DMS 273 (cell line): ENCODE measurements around the gene SRPRA.
A peak's percentile ranks its signal among the peaks of the same experiment; 100 is the strongest.
"Not testable (repeated sequence)": the region's sequence is repeated elsewhere in the genome, so short reads cannot be mapped to it uniquely, and the experiment has no call there.

Source experiments
- DNase-seq: peaks from one replicate; lab custom pipeline; 2025; ENCODE audit not compliant: unreplicated experiment; lab: John Stamatoyannopoulos, UW

SRPRA gene, protein sequence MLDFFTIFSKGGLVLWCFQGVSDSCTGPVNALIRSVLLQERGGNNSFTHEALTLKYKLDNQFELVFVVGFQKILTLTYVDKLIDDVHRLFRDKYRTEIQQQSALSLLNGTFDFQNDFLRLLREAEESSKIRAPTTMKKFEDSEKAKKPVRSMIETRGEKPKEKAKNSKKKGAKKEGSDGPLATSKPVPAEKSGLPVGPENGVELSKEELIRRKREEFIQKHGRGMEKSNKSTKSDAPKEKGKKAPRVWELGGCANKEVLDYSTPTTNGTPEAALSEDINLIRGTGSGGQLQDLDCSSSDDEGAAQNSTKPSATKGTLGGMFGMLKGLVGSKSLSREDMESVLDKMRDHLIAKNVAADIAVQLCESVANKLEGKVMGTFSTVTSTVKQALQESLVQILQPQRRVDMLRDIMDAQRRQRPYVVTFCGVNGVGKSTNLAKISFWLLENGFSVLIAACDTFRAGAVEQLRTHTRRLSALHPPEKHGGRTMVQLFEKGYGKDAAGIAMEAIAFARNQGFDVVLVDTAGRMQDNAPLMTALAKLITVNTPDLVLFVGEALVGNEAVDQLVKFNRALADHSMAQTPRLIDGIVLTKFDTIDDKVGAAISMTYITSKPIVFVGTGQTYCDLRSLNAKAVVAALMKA

DNA sequence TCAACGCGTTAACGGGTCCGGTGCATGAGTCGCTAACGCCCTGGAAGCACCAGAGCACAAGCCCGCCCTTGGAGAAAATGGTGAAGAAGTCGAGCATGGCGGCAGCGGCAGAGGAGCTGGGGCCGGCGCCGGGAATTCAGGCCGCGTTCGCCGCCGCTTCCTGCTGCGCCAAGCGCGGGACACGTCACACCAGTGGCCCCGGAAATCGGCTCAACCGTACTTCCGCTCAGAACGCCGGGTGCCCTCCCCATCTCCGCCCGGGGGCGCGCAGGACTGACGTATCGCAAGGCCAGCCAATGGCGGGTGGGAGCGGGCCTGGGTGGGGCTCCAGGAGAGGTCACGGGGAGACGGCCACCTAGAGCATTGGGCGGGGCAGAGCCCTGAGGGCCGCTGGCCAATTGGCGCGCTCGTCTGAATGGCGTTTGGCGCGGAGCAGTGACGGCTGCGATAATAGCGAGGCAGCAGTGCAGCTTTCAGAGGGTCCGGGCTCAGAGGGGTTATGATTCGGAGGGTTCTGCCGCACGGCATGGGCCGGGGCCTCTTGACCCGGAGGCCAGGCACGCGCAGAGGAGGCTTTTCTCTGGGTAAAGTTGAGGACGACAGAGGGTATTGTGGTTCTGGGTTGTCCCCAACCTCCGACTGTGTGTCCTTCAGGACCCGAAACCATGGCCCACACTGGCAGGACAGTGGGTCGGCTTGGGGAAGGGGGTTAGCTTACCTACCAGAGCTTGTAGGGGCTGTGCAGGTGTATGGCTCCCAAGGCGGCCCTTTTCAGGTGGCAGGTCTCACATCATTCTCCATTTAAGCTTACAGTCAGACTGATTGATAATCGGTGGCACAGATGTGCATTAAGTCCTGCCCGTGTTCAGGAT, at the start of gene SRPRA, which contains the start of gene FOXRED1:
Gene SRPRA, minus strand, starts transcription at position 188 of the 872 bp plus-strand sequence. Its CDS starts 91 bp downstream, at position 97.
Gene FOXRED1, plus strand, starts transcription at position 447 of the 872 bp plus-strand sequence. Its CDS starts 53 bp downstream, at position 500.
- peak; percentile 99 for DNase-seq

DNA sequence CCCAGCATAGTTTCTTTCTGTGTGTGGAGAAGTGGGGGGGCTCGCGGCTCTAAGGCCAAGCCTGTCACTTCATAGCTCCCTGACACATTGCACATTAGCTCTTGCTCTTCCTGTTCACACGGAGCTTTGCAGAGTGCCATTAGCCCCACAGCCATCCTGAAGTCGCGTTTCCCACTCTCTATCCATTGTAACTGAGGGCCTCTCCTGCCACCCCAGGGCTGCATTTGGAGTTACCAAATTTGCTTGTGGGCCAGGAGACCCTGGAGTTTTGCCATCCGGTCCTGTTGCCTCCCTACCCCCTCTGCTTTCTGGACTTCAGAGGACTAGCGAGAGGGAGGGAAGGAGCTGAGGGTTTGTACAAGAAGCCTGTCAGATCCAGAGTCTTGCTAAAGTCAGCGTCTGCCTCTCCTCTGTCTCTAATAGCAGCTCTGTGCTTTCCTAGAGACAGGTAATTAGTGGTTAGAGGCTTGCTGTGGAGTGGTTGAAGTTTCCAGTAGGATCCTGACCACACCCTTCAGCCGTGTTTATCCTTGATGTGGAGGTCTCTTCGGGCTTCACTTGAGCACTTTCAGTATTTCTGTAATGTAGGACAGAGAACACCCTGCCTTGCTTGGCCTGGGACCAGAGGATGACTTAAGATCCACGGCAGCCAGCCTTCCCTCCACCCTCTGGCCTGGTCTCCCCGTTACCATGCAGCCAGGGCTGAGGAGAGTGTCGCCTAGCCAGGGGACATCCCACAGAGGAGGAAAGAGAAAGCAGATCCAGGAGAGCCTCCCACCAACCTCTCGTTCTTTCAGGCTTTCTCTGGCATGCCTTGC, 49.3 kb upstream of the SRPRA start:
- DNase-seq, result peak; percentile 45

DNA sequence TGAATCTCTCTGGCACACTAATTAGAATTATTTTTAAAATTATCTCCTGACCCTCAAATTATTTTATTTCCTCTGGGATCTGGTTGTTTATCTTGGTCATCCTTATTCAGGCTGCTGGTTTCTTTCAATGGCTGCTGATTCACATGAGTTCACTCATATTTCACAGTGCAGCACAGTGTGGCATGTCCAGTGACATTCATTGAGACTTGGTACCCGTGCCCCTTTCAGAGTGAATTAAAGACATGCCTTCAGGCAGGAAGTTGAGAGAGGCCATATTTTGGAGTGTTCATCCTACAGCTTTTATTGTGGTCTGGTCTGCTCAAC, 48.7 kb upstream of the SRPRA start:
- DNase-seq, result no peak

DNA sequence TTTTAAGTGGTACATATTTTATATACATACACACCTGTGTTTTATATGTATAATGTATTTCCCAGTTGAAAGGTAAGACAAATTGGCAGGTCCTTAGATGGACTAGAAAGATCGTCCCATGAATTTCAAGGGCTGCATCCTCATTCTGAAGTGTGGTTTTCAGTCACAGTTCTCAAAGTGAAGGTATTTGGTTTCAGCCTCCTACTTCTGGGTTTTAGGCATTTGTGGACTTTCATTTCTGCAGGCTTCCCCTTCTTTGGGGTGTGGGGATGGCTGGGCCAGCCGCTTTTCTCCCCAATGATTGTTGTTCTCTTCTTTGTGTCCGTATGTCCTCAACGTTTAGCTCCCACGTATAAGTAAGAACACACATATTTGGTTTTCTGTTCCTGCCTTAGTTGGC, 45.1 kb upstream of the SRPRA start:
- DNase-seq, result no peak

DNA sequence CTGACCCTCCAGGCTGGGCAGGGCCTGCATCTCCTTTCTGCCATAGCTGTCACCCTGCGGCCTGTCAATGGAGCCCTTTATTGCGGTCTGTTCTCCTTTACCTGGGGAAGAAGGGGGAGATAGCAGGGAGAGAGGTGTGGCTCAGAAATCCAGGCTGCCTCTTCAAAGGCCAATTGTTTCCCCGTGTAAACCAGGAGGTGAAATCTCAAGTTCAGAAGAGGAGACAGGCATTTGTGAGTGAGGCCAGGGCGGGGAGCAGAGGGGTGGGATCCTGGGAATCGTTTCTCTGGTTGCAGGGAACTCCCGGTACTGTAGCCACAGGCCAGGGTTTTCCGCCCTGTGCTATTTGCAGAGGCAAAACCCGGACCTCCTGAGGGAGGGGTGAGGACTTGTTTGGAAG, 44.3 kb upstream of the SRPRA start:
- no peak for DNase-seq

DNA sequence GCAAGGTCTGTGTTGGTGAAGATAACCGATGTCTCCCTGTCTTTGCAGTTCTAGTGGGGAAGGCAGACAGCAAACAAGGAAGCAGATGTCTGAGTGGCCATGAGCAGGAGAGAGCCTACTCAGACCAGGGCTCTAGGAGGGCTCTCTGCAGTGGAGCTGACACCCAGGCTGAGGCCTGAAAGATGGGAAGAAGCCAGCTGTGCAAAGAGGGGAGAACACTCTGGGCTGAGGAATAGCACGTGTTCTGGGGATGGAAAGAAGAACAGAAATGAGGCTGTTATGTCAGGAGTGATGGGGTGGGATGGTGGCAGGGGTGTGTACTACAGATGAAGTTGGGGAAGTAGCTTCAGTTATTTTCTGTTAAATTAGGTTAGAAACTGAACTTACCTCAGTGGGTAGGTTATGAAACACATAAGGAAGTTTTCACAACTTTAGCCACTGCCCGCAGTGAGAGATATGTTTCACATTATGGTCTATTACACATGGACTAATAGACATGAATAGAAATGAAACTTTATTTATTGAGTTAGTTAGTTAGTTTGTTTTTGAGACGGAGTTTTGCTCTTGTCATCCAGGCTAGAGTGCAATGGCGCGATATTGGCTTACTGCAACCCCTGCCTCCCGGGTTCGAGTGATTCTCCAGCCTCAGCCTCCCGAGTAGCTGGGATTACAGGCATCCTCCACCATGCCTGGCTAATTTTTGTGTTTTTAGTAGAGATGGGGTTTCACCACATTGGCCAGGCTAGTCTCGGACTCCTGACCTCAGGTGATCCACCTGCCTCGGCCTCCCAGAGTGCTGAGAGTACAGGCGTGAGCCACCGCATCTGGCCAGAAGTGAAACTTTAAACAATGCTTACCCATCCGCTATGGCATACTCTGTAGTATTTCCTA, 43.0 kb upstream of the SRPRA start:
- DNase-seq, result no peak

DNA sequence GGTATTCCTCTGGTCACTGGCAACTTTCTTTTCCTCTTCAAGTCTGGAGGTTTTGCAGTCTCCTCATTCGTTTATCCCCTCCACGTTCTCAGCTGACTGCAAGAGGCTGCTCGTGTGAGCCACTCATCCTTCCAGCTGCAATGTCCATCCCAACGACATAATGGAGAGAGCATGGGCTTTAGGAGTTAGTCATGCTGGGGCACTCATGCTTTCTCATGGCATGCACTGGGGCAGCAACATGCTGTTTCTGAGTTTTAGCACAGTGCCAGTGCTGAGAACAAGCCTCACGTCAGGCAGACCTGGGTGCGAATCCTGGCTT, 42.3 kb upstream of the SRPRA start:
- DNase-seq, result no peak

DNA sequence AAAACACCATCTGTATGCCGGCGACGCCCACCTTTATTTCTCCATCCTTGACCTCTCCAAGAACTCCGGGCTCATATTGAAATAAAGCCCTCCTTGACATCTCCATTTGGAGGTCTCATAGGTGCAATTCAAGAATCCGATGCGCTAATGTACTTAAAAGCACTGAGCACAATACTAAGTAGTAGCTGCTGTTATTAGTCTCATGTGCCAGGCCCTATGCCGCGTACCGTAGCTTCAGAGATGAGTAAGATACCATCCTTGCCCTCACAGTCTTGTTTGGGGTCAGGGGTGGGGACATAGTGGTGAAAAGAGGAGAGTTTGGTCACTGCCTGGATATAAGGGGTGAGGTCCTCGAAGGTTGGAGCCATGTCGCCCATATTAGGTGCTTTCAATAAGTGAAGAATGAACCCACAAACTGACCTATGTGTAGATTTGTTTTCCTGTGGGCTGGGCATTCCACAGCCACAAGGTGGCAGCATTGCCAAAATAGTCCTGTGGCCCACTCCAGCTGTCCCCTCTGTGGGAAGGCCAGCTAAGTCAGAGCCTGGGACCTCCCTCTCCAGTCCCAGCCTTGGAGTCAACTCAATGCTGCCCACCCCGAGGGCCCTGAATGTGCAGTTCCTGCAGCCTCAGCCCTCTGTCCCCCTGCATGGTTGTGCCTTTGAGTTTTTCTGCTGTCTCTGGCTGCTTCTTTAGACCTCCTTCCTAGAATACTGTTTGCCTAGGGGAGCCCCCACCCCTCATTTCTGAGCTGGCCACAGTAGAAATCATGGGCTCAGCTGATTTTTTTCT, 41.7 kb upstream of the SRPRA start:
- DNase-seq, result peak; percentile 85

DNA sequence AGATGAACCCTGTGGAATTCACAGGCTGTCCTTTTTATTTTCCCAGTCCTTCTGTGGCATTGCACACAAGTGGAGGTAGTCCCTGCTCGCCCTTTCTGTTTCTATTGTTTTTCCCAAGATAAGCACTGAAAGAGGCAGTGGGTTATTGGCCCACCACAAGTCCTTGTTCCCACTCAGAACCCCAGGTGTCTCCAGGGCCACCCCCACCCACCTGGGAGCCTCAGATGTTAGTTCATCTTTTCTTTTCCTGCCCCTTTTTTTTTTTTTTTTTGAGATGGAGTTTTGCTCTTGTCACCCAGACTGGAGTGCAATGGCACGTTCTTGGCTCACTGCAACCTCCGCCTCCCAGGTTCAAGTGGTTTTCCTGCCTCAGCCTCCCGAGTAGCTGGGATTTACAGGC, 40.1 kb upstream of the SRPRA start:
- DNase-seq, result not testable (repeated sequence)

DNA sequence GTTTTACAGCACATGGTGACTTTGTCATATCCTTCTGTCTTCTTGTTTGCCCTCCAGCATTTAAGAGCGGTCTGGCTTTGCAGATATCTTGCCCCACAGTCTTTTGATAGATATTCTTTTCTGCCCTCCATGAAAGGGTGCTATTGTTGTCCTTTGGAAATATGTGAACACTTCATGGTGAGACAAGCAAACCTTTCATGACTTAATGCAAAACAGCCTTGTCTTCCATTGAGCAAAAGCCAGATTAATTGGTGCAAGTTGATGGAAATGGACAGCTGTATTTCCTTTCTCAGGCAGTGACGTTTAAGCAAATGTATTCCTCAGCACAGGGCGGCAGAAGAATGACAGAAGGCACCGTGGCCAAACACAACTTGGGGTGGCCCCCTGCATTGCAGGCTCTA, 39.6 kb upstream of the SRPRA start:
- no peak for DNase-seq

DNA sequence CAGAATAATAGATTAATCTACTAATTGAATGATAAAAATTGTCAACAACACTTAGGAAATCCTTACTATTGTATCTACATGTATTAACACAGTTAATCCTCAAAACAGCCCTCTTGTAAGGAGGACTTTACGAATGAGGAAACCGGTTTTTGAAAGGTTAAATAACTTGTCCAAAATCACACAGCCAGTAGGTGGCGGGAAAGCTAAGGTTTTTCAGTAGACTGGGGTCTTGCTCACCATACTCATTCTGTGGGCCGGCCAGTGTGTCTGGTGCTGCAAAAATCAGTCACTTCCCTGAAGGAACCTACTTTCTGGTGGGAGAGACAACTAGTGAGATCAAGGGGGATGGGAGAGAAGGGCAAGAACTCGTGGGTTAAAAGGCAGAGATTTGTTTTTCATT, 39.0 kb upstream of the SRPRA start:
- DNase-seq, result peak; percentile 57

DNA sequence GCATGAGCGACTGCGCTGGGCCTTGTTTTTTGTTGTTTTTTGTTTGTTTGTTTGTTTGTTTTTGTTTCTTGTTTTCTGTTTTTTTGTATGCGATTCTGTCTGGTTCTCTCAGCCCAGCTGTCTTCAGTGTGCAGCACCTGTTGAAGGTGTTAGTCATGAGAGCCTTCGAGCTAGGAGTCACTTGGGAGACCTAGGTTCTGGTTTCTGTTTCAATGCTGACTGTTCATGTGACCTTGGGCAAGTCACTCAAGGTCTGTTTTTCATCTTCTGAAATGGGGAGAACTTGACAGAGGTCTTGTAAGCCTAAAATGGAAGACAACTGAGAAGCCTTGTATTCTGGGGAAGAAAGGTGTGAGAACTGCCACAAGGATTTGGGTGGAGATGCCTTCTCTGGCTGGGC, 37.0 kb upstream of the SRPRA start:
- DNase-seq, result no peak

DNA sequence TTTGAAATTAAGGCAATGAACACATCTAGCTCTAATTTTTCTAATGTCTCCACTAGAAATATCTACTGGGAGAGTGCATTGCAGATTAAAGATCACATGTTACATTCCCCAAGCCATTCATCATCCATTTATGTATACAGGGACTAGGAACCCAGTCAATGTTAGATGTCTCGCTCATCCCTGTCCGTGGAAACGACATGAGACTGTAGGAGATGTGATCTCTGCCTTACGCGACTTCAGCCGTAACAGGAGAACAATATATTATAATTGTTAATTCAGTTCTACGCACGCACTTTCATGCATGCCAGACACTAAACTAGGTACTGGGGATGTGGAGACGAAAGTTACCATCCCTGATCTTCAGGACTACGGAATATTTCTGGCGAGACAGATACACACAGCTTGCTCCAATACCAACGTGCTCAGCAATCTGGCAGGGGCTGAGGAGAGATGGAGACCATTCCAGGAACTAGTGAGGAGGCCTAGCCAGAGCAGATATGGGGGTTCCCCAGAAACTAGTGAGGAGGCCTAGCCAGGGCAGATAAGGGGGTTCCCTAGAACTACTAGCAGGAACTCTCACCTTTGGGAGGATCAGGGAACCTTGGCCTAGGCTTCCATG, 35.9 kb upstream of the SRPRA start:
- DNase-seq, result peak; percentile 40

DNA sequence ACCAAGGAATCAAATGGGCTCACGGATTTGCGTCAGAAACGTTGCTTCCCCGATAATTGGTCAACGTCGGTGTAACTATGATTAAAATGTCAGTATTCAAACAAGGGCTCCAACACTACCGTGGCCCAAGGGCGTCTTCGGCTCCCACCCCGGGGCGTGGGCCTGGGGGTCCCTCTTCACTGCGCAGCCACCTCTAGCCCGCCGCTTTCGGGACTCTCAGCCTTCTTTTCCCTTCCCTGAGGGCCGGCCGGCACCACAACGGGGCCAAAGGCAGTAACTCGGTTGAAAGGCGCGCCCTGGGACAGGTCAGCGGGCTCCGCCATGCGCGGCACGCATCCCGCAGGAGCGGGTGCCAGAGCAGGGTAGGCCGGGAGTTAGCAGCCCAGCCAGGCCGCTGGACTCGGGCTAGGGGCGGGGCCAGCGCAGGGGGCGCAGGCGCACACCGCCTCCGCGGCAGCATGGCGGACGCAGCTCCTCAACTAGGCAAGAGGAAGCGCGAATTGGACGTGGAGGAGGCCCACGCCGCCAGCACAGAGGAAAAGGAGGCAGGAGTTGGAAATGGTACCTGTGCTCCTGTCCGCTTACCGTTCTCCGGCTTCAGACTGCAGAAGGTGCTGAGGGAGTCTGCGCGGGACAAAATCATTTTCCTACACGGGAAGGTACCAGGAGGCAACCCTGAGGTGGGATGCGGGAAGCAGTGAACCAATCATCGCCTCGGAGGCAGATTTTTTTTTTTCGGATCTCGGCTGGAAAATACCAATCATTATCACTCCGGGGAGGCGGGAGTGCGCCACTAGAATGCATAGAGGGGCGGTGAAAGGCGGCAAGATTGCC, 35.1 kb upstream of the SRPRA start, which contains the start of gene DCPS:
Gene DCPS, plus strand, starts transcription at position 438 of the 834 bp plus-strand sequence. Its CDS starts 21 bp downstream, at position 459.
- peak; percentile 91 for DNase-seq

DNA sequence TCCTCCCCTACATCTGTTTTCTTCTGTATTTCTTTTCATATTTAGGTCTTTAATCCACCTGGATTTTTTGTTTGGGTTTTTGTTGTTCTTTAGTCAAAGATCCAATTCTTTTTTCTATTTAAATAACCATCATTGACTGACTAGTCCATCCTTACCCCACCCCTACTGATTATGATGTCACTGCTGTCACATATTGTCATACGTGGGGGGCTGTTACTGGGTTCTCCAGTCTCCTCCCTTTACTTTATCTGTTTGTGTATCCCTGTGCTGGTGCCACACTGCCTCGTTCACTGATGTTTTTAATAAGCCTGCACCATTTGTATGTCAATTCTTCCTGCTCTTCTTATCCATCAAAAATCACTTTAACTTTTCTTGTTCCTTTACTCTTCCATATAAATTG, 28.3 kb upstream of the SRPRA start:
- DNase-seq, result no peak

DNA sequence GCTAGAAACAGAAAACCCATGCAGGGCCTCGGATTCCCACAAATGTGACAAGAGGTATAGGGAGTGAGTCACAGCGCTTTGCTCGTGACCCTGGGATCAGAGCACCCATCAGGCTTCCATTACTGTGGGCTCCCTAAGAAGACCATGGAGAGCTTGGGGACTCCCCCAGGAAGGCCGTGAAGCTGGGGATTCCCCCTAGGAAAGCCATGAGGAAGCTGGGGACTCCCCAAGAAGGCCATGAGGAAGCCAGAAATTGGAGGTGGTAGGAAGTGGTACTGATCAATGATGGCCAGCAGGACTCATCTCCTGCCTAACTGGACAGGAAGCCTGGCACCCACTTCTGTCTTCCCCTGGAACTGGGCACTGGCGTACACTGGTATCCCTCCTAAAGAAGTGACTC, 25.0 kb upstream of the SRPRA start:
- no peak for DNase-seq

DNA sequence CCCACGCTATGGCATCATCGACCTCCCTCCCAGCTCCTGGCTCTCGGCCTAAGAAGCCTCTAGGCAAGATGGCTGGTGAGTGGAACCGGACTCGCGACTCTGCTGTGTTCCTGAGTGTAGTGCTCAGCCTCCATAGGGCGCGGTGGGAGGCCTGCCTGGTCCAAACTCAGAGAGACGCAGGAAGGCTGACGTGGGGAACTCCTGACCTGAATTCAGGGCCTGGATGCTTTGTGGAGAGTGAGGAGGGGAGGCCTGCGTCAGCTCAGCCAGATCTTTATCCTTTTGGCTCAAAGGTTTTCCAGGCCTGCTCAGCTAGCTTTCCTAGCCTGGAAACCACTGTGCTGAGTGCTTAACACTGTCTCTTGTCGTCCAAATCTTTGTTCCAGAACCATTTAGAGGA, 22.2 kb upstream of the SRPRA start:
- no peak for DNase-seq

DNA sequence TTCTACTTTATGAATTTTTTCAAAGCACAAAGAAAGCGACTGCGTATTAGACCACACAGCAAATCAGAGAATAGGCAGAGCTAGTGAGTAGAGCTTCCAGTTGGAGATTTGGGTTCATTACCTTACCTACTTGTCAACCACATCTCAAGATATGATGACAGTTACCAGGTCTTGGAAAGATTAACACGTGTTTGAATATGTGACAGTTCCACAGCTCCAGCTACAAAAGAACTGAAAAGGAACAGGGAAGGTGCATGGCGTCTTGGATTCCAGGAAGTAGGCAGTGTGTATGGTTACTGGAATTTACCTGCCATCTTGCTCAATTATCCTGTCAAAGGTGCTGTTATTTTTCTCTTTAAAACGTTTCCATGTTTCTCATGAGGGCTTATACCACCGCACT, 19.5 kb upstream of the SRPRA start:
- DNase-seq, result no peak
